NCI-H524 (cell line): Measurements from ENCODE around the gene AP1S3.
"Not testable (repeated sequence)": the region's sequence is repeated elsewhere in the genome, so short reads cannot be mapped to it uniquely, and the experiment has no call there.

Source experiments
- DNase-seq, 2 experiments: peaks; one replicate each; lab custom pipeline; 2025; lab: John Stamatoyannopoulos, UW

The AP1S3 gene

DNA sequence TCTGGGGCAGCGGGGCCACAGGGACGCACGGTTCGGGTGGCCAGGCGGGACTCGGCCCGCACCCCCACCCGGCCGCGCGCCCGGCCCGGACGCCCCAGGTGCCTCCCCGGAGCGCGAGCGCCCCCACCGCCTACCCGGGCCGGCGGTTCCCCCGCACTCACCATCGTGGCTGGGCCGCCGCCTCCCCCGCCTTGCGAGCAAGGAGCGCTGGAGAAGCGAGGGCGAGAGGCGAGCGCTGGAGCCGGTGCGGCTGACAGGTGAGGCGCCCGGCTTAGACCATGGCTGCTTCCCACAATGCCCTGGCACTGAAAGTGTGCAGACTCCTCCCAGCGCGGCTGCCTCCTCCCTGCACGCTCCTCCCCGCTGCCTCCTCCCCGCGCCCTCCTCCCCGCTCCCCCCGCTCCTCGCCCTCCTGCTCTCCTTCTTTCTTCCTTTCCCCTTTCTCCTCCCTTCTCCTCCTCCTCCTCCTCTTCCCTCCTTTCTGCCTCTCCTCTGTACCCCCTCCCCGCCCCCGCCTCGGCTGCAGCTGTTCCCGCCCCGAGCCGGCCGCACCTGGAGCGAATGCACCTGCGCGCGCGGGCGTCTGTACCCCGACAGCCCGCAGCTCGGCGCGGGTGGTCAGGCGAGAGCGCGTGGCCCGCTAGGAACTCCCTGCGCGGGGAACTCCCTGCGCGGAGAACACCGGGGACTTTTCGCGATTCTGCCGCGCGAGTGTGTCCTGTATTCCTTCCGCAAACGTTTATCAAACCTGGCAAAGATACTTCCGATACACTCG is at the start of gene AP1S3:
TSS of gene AP1S3 (minus strand) at position 296 of the 775 bp plus-strand sequence. CDS start at position 164, 132 bp downstream.
- peak; percentile 7 to 16 for DNase-seq

DNA sequence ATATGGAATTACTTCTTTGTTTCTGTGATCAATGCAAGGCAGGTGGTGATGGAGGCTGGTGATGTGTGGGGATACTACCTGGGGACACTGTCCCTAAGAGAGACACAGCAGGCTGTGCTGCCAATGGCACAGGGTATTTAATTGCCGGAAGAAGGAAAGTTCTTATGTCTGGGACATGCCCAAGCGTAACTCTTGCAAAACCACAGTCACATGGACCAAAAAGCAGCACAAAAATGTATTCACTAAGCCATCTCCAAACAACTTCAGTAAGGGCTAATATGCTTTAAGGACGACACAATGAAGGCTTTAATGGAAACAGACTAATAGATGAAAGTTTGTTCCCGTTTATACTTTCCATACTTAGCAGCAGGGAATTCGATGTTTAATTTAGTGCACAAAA is 49.7 kb upstream of the AP1S3 start:
- DNase-seq = no peak

DNA sequence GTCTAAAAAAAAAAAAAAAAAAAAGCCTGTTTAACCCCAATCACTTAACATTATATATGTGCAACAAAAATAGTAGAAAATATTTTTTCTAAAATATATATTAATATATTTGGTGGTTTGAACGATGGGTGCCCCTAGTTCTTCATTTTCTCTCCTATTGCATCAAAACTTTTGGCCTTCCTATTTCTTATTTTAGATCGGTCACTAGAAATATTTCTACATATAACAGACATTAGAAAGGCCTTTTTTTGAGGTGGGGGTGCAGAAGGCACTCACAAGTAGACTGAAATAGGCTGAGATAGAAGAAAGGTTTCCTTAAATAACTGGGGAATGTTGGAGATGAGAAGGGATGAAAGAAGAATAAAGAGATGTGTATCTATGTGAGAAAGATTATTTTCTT is 49.3 kb upstream of the AP1S3 start:
- no peak for DNase-seq

DNA sequence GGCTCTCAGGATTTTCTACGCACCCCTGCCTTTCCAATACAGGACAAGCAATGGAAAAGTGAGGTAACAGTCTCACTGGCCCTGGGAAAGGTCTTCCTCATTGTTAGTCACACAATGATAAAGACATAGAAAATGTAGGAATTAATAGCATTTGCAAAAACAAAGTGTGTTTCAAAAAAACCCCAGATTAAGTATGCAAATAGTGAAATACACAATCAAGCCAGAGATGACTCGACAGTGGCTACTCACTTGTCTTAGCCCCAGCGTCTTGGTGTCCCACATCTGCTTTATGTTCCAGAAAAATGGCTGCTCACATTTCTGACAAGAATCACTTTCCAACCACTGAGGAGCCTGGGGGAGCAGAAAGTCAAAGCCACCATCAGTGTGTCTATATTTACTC is 47.0 kb upstream of the AP1S3 start:
- DNase-seq = no peak

DNA sequence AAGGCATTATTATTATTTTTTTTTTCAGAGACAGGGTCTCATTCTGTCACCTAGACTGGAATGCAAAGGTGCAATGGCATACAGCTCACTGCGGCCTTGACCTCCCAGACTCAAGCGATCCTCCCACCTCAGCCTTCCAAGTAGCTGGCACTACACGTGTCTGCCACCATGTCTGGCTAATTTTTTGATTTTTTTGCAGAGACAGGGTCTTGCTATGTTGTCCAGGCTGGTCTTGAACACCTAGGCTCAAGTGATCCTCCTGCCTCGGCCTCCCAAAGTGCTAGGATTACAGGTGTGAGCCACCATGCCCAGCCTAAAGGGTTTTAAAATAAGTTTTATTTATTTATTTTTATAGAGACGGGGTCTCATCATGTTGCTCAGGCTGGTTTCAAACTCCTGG is 45.3 kb upstream of the AP1S3 start:
- DNase-seq = no peak

DNA sequence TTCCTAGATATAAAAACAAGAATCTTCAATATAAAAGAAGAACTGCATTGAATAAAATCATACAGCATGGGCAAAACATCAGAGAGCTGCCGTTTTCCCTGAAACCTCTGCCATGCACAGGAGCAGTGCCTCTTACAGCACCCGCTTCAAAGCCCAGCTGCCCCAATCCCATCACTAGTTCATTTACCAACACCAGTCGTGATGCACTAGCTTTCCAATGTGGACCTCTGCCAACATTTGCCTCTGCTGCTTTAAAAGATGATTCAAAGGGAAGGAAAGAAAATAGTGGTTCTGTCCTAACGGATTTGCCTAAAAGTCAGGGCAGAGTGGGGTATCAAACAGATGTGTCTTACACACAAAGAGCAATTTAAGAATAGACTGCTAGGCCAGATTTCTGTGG is 43.4 kb upstream of the AP1S3 start:
- no peak for DNase-seq

DNA sequence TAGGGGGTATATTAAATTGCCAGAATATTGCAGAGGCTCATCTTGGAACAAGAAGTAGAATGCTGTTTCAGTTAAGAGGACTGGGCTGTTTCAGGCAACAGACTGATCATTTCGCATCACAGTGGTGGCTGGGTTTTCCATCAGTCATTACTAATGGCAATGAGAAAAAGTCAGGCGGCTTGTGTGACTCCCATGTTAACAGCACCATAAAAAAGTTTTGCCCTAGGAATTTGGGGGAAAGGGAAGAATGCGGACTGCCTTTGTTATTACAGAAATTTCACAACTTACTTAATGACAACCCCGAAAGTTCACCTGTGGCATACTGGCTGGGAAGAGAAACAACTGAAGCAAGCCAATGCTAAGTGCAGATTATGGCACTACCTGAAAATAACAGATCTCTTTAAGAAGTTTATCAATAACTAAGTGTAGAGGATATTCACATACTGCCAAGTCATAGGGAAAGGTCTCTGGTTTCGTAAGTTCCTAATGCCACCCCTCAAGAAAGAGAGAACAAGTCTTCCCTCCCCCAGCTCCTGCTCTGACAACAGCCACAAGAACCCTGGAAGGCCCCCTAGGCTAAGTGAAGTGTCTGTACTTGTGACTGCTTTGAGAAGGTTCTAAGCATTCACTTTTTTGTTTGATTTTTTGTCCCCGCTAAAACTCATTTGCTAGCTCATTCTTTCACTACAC is 40.5 kb upstream of the AP1S3 start:
- DNase-seq = no peak

DNA sequence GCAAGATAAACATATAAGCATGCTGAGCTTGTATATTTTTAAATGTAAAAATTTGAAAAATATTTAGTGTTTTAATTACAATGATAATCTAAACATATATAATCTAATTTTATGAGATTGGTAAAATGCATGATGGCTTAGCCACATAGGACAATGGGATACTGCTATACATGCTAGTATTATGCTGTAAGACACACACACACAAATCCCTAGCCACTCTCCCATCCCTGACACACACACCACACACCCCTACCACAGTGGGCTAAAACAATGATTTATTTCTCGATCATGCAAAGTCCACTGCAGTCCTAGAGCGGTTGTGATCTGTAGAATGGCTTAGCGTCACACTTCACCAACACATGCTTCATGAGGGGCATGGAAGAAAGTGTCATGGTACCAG is 36.3 kb upstream of the AP1S3 start:
- DNase-seq = no peak

DNA sequence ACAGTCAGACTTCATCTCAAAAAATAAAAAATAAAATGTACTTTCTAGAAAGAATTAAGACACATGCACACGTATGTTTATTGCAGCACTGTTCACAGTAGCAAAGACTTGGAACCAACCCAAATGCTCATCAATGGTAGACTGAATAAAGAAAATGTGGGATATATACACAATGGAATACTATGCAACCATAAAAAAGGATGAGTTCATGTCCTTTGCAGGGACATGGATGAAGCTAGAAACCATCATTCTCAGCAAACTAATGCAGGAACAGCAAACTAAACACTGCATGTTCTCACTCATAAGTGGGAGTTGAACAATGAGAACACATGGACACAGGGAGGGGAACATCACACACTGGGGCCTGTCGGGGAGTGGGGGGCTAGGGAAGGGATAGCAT is 35.4 kb upstream of the AP1S3 start:
- DNase-seq = not testable (repeated sequence)

DNA sequence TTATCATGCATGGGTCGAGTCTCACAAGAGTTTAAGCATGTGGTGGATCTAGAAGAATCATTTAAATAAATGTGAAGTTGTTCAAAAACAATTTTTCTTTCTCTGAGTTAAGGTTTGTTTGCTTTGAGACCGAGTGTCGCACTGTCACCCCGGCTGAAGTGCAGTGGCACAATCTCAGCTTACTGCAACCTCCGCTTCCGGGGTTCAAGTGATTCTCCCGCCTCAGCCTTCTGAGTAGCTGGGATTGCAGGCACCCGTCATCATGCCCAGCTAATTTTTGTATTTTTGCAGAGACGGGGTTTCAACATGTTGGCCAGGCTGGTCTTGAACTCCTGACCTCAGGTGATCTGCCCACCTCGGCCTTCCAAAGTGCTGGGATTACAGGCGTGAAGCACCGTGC is 34.3 kb upstream of the AP1S3 start:
- not testable (repeated sequence) for DNase-seq

DNA sequence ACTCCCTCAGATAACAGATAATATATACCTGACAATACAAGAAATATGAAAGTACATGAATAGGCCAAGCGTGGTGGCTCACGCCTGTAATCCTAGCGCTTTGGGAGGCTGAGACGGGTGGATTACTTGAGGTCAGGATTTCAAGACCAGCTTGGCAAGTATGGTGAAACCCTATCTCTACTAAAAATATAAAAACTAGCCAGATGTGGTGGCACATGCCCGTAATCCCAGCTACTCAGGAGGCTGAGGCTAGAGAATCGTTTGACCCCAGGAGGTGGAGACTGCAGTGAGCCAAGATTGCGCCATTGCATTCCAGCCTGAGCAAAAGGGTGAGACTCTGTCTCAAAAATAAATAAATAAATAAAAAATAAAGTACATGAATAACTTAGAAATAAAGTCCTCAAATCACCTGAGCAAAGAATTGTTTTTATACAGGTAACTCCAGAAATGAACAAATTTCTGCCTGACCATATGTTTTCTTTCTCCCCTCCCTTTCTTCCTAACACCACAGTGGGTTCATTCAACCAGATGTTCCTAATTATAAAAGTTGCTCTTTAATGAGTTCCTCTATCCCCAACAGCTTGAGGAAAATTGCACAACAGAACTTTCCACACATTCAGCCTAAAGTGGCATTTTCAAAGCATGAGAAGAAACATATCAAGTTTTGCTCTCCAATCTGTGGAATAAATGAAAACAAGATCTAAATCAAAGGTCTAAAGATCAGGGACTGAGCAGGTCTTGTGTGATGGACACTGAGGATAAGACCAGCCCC is 33.6 kb upstream of the AP1S3 start:
- DNase-seq = peak in 1 of 2 experiments; percentile 53

DNA sequence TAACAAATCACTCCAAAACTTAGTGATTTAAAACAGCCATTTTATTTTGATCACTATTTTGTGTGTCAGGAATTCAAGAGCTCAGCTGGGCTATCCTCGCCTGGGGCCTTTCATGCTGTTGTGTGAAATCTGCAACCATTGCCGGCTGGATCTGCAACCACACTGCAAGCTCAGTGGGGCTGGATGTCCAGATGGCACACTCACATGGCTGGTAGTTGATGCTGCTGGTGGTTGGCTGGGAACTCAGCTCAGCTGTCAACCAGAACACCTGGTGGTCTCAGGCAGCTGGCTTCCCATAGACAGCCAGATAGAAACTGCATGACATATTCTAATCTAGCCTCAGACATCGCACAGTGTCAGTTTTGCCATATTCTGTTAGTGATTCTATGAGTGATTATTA is 30.6 kb upstream of the AP1S3 start:
- DNase-seq = peak; percentile 86 to 96

DNA sequence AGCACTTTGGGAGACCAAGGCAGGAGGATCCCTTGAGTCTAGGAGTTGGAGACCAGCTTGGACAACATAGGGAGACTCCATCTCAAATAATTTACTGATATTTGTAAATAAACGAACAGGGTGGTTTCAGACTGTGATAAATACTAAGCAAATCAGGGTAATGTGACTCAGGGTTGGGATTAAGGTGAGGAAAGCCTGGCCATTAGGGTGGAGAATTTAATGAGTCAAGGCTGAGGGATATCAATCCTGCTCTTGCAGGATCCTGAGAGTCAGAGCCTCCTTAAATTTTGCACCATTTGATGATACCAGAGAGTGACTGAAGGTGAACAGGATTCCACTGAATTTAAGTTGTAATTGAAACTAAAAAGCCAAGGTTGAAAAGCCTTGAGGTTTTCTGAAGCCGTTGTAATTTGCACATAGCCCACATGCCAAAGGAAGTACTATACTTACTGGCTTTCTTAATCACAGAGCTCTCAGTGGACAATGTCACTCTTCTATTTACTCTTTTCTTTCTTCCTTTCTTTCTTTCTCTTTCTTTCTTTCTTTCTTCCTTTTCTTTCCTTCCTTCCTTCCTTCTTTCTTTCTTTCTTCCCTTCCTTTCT is 28.6 kb upstream of the AP1S3 start:
- no peak for DNase-seq

DNA sequence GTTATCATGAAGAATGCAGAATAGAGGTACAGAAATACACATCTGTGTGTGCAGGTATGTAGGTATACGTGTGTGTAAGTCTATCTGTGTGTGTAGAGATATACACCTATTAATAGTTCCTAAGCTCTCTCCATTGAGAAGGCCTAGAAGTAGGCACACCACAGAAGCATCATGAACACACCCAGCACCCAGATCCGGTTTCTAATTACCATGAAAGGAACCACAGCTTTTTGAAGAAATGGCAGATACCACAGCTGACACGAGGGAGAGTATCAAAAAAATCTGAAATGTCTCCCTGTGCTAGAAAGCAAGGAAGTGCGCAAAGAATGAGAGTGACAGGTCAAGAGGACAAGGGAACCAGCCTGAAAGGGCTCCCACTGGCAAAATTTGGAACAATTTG is 27.7 kb upstream of the AP1S3 start:
- no peak for DNase-seq

DNA sequence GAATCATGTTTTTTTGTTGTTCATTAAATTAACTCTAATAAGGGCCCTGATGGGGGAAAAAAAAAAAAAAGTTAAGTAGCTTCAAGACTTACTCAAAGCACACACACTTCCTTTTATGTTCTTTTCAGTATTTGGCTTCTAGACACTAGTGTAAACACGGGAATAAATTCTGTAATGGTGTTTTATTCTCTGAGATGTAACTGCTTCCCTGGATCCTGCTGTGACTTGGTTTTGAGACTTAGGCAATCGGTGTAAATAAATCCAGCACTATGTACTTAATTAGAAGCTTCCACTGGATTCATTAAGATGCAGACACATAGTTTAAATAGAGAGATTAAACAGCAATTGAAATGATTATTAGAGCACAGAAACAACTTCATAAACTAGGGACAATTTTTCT is 26.1 kb upstream of the AP1S3 start:
- no peak for DNase-seq

DNA sequence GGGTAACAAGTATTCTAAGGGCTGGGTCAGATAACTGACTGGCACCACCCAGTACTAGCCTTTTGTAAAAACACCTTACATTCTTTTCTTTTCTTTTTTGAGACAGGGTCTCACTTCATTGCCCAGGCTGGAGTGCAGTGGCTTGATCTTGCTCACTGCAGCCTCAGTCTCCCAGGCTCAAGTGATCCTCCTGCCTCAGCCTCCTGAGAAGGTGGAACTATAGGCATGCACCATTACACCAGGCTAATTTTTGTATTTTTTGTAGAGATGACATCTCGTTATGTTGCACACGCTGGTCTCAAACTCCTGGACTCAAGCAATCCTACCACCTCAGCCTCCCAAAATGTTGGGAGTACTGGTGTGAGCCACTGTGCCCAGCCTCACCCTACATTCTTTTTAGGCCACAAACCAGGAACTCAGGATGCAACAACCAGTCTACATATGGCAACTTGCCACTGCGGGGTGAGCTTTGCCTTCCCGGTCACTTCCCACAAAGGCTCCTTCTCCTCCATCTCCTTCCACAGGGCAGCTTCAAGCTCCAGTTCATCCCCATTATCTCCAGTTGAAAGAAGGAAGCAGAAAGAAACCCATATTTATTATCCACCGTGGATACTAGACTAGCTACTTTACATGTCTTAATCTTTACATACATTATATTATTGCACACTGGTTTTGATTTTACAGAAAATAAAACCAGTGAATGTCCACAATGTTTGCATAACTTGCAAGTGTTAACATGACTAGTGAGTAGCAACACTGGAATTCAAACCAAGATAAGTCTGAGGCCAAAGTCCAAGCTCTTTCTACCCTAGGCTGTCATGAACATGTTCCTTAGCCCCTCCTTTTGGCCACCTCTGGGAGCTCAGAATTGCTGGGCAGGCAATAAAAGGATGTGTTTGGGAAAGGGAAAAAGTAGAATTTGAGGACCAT is 23.7 kb upstream of the AP1S3 start:
- no peak for DNase-seq

DNA sequence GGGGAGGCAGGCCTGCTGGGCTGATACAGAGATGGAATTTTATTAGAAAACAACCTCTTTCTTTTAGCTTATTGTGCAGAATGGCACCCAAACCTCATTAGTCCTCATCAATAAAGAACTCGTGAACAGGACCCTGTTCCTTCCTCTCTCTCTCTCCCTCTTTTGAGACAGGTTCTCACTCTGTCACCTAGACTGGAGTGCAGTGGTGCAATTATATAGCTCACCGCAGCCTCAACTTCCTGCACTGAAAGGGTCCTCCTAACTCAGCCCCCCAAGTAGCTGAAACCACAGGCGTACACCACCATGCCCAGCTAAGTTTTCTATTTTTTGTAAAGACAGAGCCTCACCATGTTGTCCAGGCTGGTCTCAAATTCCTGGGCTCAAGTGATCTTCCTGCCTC is 21.7 kb upstream of the AP1S3 start:
- DNase-seq = no peak

DNA sequence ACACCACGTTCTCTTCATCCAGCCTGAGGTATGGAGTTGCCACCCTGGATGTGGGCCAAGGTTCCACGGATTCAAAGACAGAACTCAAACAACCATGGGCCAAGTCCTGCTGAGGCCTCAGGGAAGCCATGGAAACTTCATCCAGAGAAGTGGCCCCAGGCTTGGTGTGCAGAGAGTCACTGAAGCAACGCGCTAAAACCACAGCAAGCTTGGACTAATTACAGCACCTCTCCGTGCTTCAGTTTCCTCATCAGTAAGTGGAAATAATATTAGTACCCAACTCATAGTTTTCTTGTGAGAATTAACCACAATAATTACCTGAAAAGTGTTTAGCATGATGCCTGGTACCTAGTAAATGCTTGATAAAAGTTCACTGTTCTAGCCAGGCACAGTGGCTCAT is 19.2 kb upstream of the AP1S3 start:
- DNase-seq = no peak

DNA sequence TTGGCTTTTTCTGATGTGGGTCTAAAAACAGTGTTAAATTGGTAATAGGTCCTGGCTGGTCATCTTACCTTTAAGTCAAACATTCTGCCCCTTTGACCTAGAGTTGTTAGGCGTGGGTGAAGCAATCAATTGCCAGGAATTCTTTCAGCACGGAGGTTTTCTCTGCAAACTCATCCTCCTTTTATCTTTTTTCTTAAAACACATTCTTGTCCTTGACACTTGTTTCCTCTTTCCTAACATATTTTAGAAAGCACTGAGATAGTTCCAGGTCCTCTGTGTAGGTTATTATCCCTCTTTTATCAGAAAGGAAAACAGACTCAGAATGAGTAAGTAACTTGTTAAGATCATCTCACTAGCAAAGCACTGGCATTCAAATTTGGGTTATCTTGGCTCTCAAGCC is 18.6 kb upstream of the AP1S3 start:
- no peak for DNase-seq

DNA sequence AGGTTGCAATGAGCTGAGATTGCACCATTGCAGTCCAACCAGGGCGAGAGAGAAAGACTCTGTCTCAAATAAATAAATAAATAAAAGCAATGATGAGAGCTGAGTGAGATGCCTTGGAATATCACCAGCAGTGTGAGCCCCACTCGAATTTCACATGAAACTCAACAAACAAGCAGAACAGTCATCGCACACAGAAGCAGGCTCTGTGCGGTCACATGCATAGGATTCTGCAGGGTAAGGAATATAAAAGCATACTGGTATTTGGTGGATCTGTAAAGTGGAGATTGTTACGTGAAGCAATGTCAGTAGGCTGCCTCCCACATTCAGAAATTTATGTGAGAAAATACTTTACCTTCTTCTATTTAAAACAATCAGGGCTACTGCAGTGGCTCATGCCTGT is 18.0 kb upstream of the AP1S3 start:
- no peak for DNase-seq

DNA sequence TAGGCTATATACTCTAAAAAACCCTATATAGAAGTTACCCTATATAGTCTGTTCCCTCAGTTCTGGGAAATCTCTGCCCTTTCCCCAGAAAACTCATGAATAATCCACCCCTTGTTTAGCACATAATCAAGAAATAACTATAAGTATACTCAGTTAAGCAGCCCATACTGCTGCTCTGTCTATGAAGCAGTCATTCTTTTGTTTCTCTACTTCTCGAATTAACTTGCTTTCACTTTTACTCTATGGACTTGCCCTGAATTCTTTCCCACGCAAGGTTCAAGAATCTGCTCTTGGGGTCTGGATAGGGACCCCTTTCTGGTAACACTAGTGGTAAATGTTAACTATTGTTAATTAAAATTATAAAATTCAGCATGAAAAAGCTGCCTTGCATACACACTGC is 17.4 kb upstream of the AP1S3 start:
- DNase-seq = no peak
